K562 (cell line): ENCODE measurements around the gene RNF213. TPM values are rescaled to one million over a fixed set of nuclear protein-coding genes. Genes with fewer than 3 reads are reported as not detected.

Experiments
- ATAC-seq: fragments of 200-7000 bp; cut with Tn5 transposase; 3 replicates; pipeline ENCODE4 v1.9.1; 2020; ENCODE audit warnings: moderate library complexity
- BruUV-seq: library from RNA; stranded (reverse); fragments of 400-500 nt; replicated peaks from 2 replicates; lab custom pipeline; 2021; lab: Mats Ljungman, UMichigan
- CTCF ChIA-PET: fragments of 300-600 bp; formaldehyde crosslinking; extraction: SDS; loops from one replicate; lab custom pipeline; 2021; ENCODE audit warnings: low intra/inter-chr PET ratio; lab: Yijun Ruan, JAX
- POLR2A ChIA-PET: fragments of 300-600, 350-650 bp; sonication (Branson Sonifier 250); formaldehyde crosslinking; extraction: SDS; loops from one replicate; lab custom pipeline; 2021; ENCODE audit warnings: antibody characterized with exemption, inconsistent platforms; lab: Yijun Ruan, JAX
- DNase-seq, 4 experiments: peaks; one replicate each; pipeline versions ENCODE4 v3.0.0 to v3.0.0-alpha.2; 2011 to 2018; ENCODE audit warnings: low spot score in 3 of 4, mixed read lengths in 3 of 4; ENCODE audit errors: extremely low read depth in 1 of 4
- FAIRE-seq: peaks from 2 replicates; lab custom pipeline; 2011; peaks lifted over from hg19 to GRCh38; lab: Jason Lieb, UNC
- H2AFZ ChIP-seq: 2 replicates; pipeline ENCODE4 v1.6.0; 2011; ENCODE audit warnings: low read depth, low read length, control low read depth, inconsistent platforms
- H3K27ac ChIP-seq: fragments of 200-600 bp; 3 replicates; pipeline ENCODE4 v1.8.0; 2011; ENCODE audit warnings: low read depth, mild to moderate bottlenecking, control low read depth, inconsistent platforms, low read length, moderate library complexity, mixed read lengths; ENCODE audit errors: extremely low read depth
- H3K27me3 ChIP-seq, 2 experiments: fragments of 300-600 bp in 1 of 2; 2 replicates in 1 of 2; 3 replicates in 1 of 2; pipeline versions ENCODE4 v1.6.0 to v1.8.0; 2011; ENCODE audit warnings: inconsistent platforms in 2 of 2, low read length in 2 of 2, mild to moderate bottlenecking in 1 of 2, mixed read lengths in 1 of 2, moderate library complexity in 1 of 2; ENCODE audit not compliant: control insufficient read depth in 2 of 2, insufficient read depth in 2 of 2
- H3K36me3 ChIP-seq: fragments of 300-600 bp; 3 replicates; pipeline ENCODE4 v1.8.0; 2011; ENCODE audit warnings: mild to moderate bottlenecking, low read length, inconsistent platforms; ENCODE audit not compliant: control insufficient read depth, insufficient read depth
- H3K4me1 ChIP-seq, 2 experiments: fragments of 200-600 bp in 1 of 2; replicated peaks in 1 of 2; 2 replicates in 1 of 2; 3 replicates in 1 of 2; pipeline versions ENCODE4 v1.5.1 to v1.8.0; 2011; ENCODE audit warnings: inconsistent platforms in 2 of 2, low read length in 2 of 2, mild to moderate bottlenecking in 1 of 2, mixed read lengths in 1 of 2, moderate library complexity in 1 of 2; ENCODE audit not compliant: control insufficient read depth in 2 of 2, insufficient read depth in 2 of 2
- H3K4me2 ChIP-seq: 2 replicates; pipeline ENCODE4 v1.6.1; 2011; ENCODE audit warnings: low read length, control low read depth, inconsistent platforms, mixed read lengths; ENCODE audit not compliant: insufficient read depth
- H3K4me3 ChIP-seq: fragments of 200-600 bp; sonication (generic), shearing (Covaris generic); 2 replicates; pipeline ENCODE4 v1.5.1; 2016; ENCODE audit warnings: control low read depth, inconsistent platforms
- H3K79me2 ChIP-seq: fragments of 200-600 bp; 3 replicates; pipeline ENCODE4 v1.8.0; 2011; ENCODE audit warnings: low read length, inconsistent platforms; ENCODE audit not compliant: control insufficient read depth, insufficient read depth
- H3K9ac ChIP-seq, 2 experiments: 2 replicates each; pipeline versions ENCODE4 v1.6.0 to v1.6.1; 2011; ENCODE audit warnings: low read depth in 2 of 2, low read length in 2 of 2, control low read depth in 1 of 2, inconsistent platforms in 1 of 2, mild to moderate bottlenecking in 1 of 2, mixed read lengths in 1 of 2; ENCODE audit not compliant: insufficient read depth in 1 of 2
- H3K9me1 ChIP-seq: one replicate; pipeline ENCODE4 v1.6.0; 2011; ENCODE audit warnings: inconsistent platforms, mild to moderate bottlenecking, low read length, moderate library complexity; ENCODE audit not compliant: control insufficient read depth, insufficient read depth
- H3K9me3 ChIP-seq: replicated peaks from 2 replicates; pipeline ENCODE4 v1.5.1; 2011; ENCODE audit warnings: low read depth, low read length, inconsistent platforms; ENCODE audit not compliant: control insufficient read depth, insufficient read depth
- H4K20me1 ChIP-seq: replicated peaks from 2 replicates; pipeline ENCODE4 v1.6.1; 2011; ENCODE audit warnings: low read length, inconsistent platforms, mixed read lengths; ENCODE audit not compliant: control insufficient read depth, insufficient read depth
- DDX20 ChIP-seq: fragments of 450-650 bp; IDR thresholded peaks from 2 replicates; pipeline ENCODE4 v1.6.1; 2016; ENCODE audit warnings: missing genetic modification characterization, low read depth, mild to moderate bottlenecking, missing compliant biosample characterization, moderate library complexity
- RFX5 ChIP-seq: IDR thresholded peaks from 2 replicates; pipeline ENCODE4 v1.6.1; 2011; ENCODE audit warnings: low read depth, mild to moderate bottlenecking, improper control_type of control experiment, low read length
- SIN3B ChIP-seq: fragments of 450-650 bp; IDR thresholded peaks from 2 replicates; pipeline ENCODE4 v1.6.1; 2017; ENCODE audit warnings: low read depth, mild to moderate bottlenecking, moderate library complexity
- TEAD2 ChIP-seq: fragments of 450-650 bp; IDR thresholded peaks from 2 replicates; pipeline ENCODE4 v1.6.1; 2016; ENCODE audit warnings: missing genetic modification characterization, control low read depth, missing compliant biosample characterization
- YY1 ChIP-seq, 3 experiments: IDR thresholded peaks; 2 replicates each; pipeline ENCODE4 v1.6.1; 2011; ENCODE audit warnings: low read length in 2 of 3, mild to moderate bottlenecking in 2 of 3, moderate library complexity in 2 of 3, borderline replicate concordance in 1 of 3, control low read depth in 1 of 3, low read depth in 1 of 3; ENCODE audit not compliant: insufficient read depth in 3 of 3, insufficient replicate concordance in 2 of 3, control insufficient read depth in 1 of 3, insufficient read length in 1 of 3; ENCODE audit errors: extremely low read depth in 1 of 3
- WGBS: fragments of 100-300 bp; shearing (Covaris generic); methylation state at CpG from one replicate; pipeline ENCODE4 v1.1.6; 2016; ENCODE audit warnings: low coverage, mixed read lengths; ENCODE audit not compliant: insufficient coverage; ENCODE audit errors: missing lambda C conversion rate; 5-methylcytosine and 5-hydroxymethylcytosine counted together
- in situ Hi-C: fragments of 300-500 bp; cut with MboI; formaldehyde crosslinking; loops from 4 replicates; pipeline ENCODE4 v1.15.0; 2018; ENCODE audit warnings: inconsistent platforms, mixed read lengths
- intact Hi-C: fragments of 100-400 bp; cut with micrococcal nuclease; formaldehyde crosslinking; loops from 2 replicates; pipeline ENCODE4 v1.14.2; 2022
- polyA plus RNA-seq, 8 experiments: library from polyadenylated mRNA; depleted of rRNA in 4 of 8; stranded (reverse) in 5 of 8; unstranded in 3 of 8; fragments of >200 nt; fragmentation: Nextera tagmentation in 2 of 8; fragmentation: Illumina TruSeq in 1 of 8; extraction: Ambion mirVana in 2 of 8; extraction: Trizol in 1 of 8; gene quantifications; 2 replicates each; pipeline versions ENCODE4 v1.2.1 to v1.2.3, GENCODE V29; 2011 to 2014; ENCODE audit warnings: inconsistent platforms in 1 of 8, missing spikeins in 1 of 8
- total RNA-seq, 7 experiments: library from RNA; depleted of rRNA in 6 of 7; stranded (reverse); fragments of >200 nt in 6 of 7; fragmentation: Illumina TruSeq in 2 of 7; extraction: Trizol in 2 of 7; gene quantifications; 2 replicates each; pipeline versions ENCODE4 v1.2.1 to v1.2.3, GENCODE V29; 2011 to 2021; ENCODE audit warnings: low replicate concordance in 1 of 7
- TF ChIP-seq, protein P1 (sequence below): sonication (generic); formaldehyde crosslinking; IDR thresholded peaks from 2 replicates; pipeline ENCODE4 v1.8.0; 2023; ENCODE audit warnings: missing genetic modification reagents, mild to moderate bottlenecking, borderline replicate concordance
- TF ChIP-seq, protein P2 (sequence below): sonication (generic); formaldehyde crosslinking; IDR thresholded peaks from 2 replicates; pipeline ENCODE4 v1.8.1; 2022; ENCODE audit warnings: missing genetic modification reagents

The RNF213 gene
- total and polyA plus RNA-seq, 9 of the 15 experiments (the other 6 are each of a cell fraction or from before 2014, with no cell fraction given): 5.3 to 33.6 (median 17.9) TPM

DNA sequence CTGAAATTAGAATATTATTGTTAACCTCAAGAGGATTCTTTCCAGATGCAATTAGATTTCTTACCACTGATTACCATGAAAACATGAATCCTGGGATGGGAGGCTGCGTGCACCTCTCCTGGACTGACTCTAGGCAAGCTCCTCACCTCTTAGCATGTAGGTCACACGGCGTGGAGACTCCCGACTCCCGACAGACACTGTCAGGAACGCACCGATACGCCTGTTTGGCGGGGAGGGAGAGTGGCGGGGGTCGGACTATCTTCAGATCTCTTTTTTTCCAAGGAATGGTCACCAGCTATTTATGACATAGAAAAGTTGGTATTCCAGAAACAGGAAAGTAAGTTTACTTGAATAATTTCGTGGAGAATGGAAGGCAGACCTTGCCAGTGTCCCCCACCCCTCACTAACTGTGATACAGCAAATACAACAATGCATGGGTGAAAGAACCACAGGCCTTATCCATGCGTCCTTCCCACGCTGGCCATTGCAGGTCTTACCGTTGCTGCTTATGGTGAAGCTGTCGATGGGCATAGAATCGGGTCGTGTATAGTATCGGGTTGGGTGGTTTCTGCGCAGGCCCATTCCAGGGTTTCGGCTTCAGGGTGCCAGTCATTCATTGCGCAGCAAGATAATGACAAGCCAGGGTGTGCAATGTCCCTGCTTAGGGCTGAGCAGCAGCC, 91.7 kb downstream of the RNF213 start:
- H3K4me3 ChIP-seq: no peak overlapping the region
- FAIRE-seq: no peak
- no peaks in the 10 kb centered on the region for H4K20me1 ChIP-seq
- WGBS: 90% methylated on average over 22 of the region's 22 CpGs
- CTCF ChIA-PET: no interaction called here
- no TSS peak for BruUV-seq
- no peaks in the 10 kb centered on the region for H3K27me3 ChIP-seq
- no peak overlapping the region for H2AFZ ChIP-seq
- POLR2A ChIA-PET: interaction anchor here (1.2 kb wide), 1 partner anchor 11 kb away, joined by 3 read pairs; no protein-coding TSS in a partner anchor
- no peak overlapping the region for H3K27ac ChIP-seq
- no peaks in the 10 kb centered on the region for H3K9me3 ChIP-seq
- no peak for TF ChIP-seq TEAD2 (tag)
- TF ChIP-seq, protein P1, sequence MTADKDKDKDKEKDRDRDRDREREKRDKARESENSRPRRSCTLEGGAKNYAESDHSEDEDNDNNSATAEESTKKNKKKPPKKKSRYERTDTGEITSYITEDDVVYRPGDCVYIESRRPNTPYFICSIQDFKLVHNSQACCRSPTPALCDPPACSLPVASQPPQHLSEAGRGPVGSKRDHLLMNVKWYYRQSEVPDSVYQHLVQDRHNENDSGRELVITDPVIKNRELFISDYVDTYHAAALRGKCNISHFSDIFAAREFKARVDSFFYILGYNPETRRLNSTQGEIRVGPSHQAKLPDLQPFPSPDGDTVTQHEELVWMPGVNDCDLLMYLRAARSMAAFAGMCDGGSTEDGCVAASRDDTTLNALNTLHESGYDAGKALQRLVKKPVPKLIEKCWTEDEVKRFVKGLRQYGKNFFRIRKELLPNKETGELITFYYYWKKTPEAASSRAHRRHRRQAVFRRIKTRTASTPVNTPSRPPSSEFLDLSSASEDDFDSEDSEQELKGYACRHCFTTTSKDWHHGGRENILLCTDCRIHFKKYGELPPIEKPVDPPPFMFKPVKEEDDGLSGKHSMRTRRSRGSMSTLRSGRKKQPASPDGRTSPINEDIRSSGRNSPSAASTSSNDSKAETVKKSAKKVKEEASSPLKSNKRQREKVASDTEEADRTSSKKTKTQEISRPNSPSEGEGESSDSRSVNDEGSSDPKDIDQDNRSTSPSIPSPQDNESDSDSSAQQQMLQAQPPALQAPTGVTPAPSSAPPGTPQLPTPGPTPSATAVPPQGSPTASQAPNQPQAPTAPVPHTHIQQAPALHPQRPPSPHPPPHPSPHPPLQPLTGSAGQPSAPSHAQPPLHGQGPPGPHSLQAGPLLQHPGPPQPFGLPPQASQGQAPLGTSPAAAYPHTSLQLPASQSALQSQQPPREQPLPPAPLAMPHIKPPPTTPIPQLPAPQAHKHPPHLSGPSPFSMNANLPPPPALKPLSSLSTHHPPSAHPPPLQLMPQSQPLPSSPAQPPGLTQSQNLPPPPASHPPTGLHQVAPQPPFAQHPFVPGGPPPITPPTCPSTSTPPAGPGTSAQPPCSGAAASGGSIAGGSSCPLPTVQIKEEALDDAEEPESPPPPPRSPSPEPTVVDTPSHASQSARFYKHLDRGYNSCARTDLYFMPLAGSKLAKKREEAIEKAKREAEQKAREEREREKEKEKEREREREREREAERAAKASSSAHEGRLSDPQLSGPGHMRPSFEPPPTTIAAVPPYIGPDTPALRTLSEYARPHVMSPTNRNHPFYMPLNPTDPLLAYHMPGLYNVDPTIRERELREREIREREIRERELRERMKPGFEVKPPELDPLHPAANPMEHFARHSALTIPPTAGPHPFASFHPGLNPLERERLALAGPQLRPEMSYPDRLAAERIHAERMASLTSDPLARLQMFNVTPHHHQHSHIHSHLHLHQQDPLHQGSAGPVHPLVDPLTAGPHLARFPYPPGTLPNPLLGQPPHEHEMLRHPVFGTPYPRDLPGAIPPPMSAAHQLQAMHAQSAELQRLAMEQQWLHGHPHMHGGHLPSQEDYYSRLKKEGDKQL (CRISPR knock-in tag): no peak
- no peak for TF ChIP-seq SIN3B
- TF ChIP-seq, protein P2, sequence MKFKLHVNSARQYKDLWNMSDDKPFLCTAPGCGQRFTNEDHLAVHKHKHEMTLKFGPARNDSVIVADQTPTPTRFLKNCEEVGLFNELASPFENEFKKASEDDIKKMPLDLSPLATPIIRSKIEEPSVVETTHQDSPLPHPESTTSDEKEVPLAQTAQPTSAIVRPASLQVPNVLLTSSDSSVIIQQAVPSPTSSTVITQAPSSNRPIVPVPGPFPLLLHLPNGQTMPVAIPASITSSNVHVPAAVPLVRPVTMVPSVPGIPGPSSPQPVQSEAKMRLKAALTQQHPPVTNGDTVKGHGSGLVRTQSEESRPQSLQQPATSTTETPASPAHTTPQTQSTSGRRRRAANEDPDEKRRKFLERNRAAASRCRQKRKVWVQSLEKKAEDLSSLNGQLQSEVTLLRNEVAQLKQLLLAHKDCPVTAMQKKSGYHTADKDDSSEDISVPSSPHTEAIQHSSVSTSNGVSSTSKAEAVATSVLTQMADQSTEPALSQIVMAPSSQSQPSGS (CRISPR knock-in tag): no peak
- TF ChIP-seq YY1 (IDR thresholded peaks at IDR 0.05; ENCODE audit: borderline replicate concordance in 1 of 3, control insufficient read depth in 1 of 3, extremely low read depth in 1 of 3, insufficient read depth in 3 of 3, insufficient read length in 1 of 3, insufficient replicate concordance in 2 of 3, low read depth in 1 of 3, low read length in 2 of 3): no peak
- no peak for TF ChIP-seq RFX5
- no peak for TF ChIP-seq DDX20
- H3K9ac ChIP-seq: no peak overlapping the region
- intact Hi-C loops (no loop called here), in situ Hi-C loops (loop anchor here (5.0 kb wide), 1 partner anchor 150 kb away; no protein-coding TSS in a partner anchor)
- no peak overlapping the region for H3K4me2 ChIP-seq
- DNase-seq: no peak
- H3K79me2 ChIP-seq: no peaks in the 10 kb centered on the region
- peaks cover 69% of the 10 kb centered on the region; the same call in 2 of the 3 replicates for H3K36me3 ChIP-seq
- ATAC-seq: no peak
- peaks cover 0 to 4% of the 10 kb centered on the region in 2 experiments; a peak in 1 of 5 replicates for H3K4me1 ChIP-seq
- no peaks in the 10 kb centered on the region for H3K9me1 ChIP-seq
